HEK293 (cell line): Measurements from ENCODE around the gene CHST4.

Experiments used
- CTCF ChIA-PET: fragments of 350-600 bp; formaldehyde crosslinking; extraction: SDS; loops from one replicate; lab custom pipeline; 2021; ENCODE audit warnings: antibody characterized with exemption; lab: Yijun Ruan, JAX
- POLR2A ChIA-PET: fragments of 300-600 bp; formaldehyde crosslinking; extraction: SDS; loops from one replicate; lab custom pipeline; 2020; ENCODE audit warnings: antibody characterized with exemption, inconsistent platforms; lab: Yijun Ruan, JAX
- H3K27ac ChIP-seq: fragments of 200-500 bp; sonication (Bioruptor generic); 2 replicates; pipeline ENCODE4 v1.5.1; 2014; ENCODE audit warnings: low read depth, low read length, control low read depth, inconsistent platforms; ENCODE audit errors: extremely low read depth
- H3K36me3 ChIP-seq, 2 experiments: fragments of 200-500 bp in 1 of 2; sonication (Bioruptor generic) in 1 of 2; 1 replicate in 1 of 2; 2 replicates in 1 of 2; pipeline ENCODE4 v1.5.1; 2014 to 2017; ENCODE audit warnings: inconsistent platforms in 2 of 2, low read length in 2 of 2; ENCODE audit not compliant: control insufficient read depth in 2 of 2, insufficient read depth in 1 of 2
- H3K4me1 ChIP-seq: fragments of 200-500 bp; sonication (Bioruptor generic); 2 replicates; pipeline ENCODE4 v1.5.1; 2014; ENCODE audit warnings: mild to moderate bottlenecking, low read length, inconsistent platforms; ENCODE audit not compliant: control insufficient read depth, insufficient read depth
- H3K4me3 ChIP-seq: 2 replicates; pipeline ENCODE4 v1.5.1; 2011; ENCODE audit warnings: low read depth, mild to moderate bottlenecking, control low read depth, low read length, moderate library complexity
- H3K9me3 ChIP-seq: fragments of 200-500 bp; sonication (Bioruptor generic); 2 replicates; pipeline ENCODE4 v1.5.1; 2014; ENCODE audit warnings: low read depth, low read length, inconsistent platforms; ENCODE audit not compliant: control insufficient read depth, insufficient read depth
- GLI4 ChIP-seq: fragments of 450-650 bp; formaldehyde crosslinking; IDR thresholded peaks from 2 replicates; pipeline ENCODE4 v1.5.1; 2016; ENCODE audit warnings: missing biosample characterization, missing genetic modification characterization
- MEIS1 ChIP-seq: sonication (generic); formaldehyde crosslinking; IDR thresholded peaks from 2 replicates; pipeline ENCODE4 v1.8.1; 2022; ENCODE audit warnings: missing genetic modification reagents, mild to moderate bottlenecking, borderline replicate concordance
- MZF1 ChIP-seq: fragments of 450-650 bp; formaldehyde crosslinking; IDR thresholded peaks from 2 replicates; pipeline ENCODE4 v1.5.1; 2017; ENCODE audit warnings: missing biosample characterization, missing genetic modification characterization, borderline replicate concordance
- SCRT2 ChIP-seq: fragments of 450-650 bp; formaldehyde crosslinking; IDR thresholded peaks from 2 replicates; pipeline ENCODE4 v1.5.1; 2016; ENCODE audit warnings: missing biosample characterization, missing genetic modification characterization
- SP2 ChIP-seq: fragments of 450-650 bp; formaldehyde crosslinking; IDR thresholded peaks from 2 replicates; pipeline ENCODE4 v1.5.1; 2016; ENCODE audit warnings: missing biosample characterization, missing genetic modification characterization
- ZBTB11 ChIP-seq: fragments of 450-650 bp; formaldehyde crosslinking; conservative IDR thresholded peaks from 2 replicates; pipeline ENCODE4 v1.5.1; 2016; ENCODE audit warnings: low read depth, missing biosample characterization, missing genetic modification characterization
- ZBTB6 ChIP-seq: fragments of 450-650 bp; formaldehyde crosslinking; IDR thresholded peaks from 2 replicates; pipeline ENCODE4 v1.5.1; 2017; ENCODE audit warnings: missing biosample characterization, missing genetic modification characterization
- ZBTB8A ChIP-seq: fragments of 450-650 bp; formaldehyde crosslinking; IDR thresholded peaks from 2 replicates; pipeline ENCODE4 v1.5.1; 2016; ENCODE audit warnings: missing biosample characterization, missing genetic modification characterization
- ZNF148 ChIP-seq: fragments of 450-650 bp; formaldehyde crosslinking; IDR thresholded peaks from 2 replicates; pipeline ENCODE4 v1.5.0; 2017; ENCODE audit warnings: missing biosample characterization, missing genetic modification characterization, borderline replicate concordance
- ZNF280C ChIP-seq: fragments of 450-650 bp; formaldehyde crosslinking; IDR thresholded peaks from 2 replicates; pipeline ENCODE4 v1.5.1; 2016; ENCODE audit warnings: missing biosample characterization, missing genetic modification characterization
- ZNF37A ChIP-seq: fragments of 450-650 bp; IDR thresholded peaks from 2 replicates; pipeline ENCODE4 v1.5.1; 2018; ENCODE audit warnings: missing biosample characterization, missing genetic modification characterization
- ZNF548 ChIP-seq: fragments of 450-650 bp; formaldehyde crosslinking; IDR thresholded peaks from 2 replicates; pipeline ENCODE4 v1.5.1; 2016; ENCODE audit warnings: missing biosample characterization, missing genetic modification characterization
- ZNF654 ChIP-seq: fragments of 450-650 bp; formaldehyde crosslinking; IDR thresholded peaks from 2 replicates; pipeline ENCODE4 v1.5.1; 2016; ENCODE audit warnings: low read depth, missing biosample characterization, missing genetic modification characterization
- ZSCAN30 ChIP-seq: fragments of 450-650 bp; IDR thresholded peaks from 2 replicates; pipeline ENCODE4 v1.5.1; 2018; ENCODE audit warnings: missing biosample characterization, mild to moderate bottlenecking, missing genetic modification characterization, moderate library complexity
- TF ChIP-seq, protein P1 (sequence below): fragments of 450-650 bp; formaldehyde crosslinking; IDR thresholded peaks from 2 replicates; pipeline ENCODE4 v1.5.1; 2016; ENCODE audit warnings: missing biosample characterization, missing genetic modification characterization, low read depth
- TF ChIP-seq, protein P2 (sequence below): fragments of 450-650 bp; formaldehyde crosslinking; IDR thresholded peaks from 2 replicates; pipeline ENCODE4 v1.5.1; 2016; ENCODE audit warnings: missing biosample characterization, missing genetic modification characterization, low read depth

CHST4 gene

DNA sequence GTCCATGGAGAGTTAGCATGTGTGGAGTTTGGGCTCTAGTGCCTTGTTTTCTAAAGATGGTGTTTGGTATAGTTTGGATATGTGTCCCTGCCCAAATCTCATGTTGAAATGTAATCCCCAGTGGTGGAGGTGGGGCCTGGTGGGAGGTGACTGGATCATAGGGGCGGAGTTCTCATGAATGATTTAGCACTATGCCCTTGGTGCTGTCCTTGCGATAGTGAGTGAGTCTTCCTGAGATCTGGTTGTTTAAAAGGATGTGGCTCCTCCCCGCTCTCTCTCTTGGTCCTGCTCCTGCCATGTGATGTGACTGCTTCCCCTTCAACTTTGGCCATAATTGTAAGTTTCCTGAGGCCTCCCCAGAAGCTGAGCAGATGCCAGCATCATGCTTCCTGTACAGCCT lies 28.2 kb upstream of the CHST4 start (continued):
- TF ChIP-seq ZBTB6 (tag by site-specific recombination) (no peak), SCRT2 (tag by site-specific recombination) (no peak)
- TF ChIP-seq, protein P1, sequence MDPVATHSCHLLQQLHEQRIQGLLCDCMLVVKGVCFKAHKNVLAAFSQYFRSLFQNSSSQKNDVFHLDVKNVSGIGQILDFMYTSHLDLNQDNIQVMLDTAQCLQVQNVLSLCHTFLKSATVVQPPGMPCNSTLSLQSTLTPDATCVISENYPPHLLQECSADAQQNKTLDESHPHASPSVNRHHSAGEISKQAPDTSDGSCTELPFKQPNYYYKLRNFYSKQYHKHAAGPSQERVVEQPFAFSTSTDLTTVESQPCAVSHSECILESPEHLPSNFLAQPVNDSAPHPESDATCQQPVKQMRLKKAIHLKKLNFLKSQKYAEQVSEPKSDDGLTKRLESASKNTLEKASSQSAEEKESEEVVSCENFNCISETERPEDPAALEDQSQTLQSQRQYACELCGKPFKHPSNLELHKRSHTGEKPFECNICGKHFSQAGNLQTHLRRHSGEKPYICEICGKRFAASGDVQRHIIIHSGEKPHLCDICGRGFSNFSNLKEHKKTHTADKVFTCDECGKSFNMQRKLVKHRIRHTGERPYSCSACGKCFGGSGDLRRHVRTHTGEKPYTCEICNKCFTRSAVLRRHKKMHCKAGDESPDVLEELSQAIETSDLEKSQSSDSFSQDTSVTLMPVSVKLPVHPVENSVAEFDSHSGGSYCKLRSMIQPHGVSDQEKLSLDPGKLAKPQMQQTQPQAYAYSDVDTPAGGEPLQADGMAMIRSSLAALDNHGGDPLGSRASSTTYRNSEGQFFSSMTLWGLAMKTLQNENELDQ (tag by site-specific recombination): no peak

DNA sequence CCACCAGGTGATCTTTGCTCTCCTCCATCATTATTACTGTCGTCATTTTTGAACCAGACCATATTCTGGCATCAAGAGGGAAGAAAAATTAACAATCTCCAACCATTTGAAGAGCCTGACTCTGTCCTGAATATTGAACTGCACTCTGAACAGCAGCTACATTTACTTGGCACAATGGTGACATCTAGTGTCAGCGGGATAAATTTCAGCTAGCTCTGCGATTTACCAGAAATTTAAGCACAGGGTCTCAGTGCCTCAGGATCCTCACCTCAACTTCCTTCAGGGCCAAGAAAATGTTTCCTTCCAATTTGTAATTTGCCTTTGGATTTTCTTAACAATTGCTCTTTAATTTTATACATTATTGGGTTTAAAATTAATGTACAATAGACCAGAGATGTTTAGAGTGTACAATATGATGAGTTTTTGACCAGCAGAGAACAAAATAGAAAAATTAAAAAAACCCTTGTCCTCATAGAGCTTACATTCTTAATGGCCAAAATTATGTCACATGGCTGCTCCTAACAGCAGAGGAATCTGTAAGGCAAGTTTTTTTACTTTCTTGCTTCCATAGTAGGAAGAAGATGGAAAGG lies 26.4 kb upstream of the CHST4 start:
- no peaks in the 10 kb centered on the region for H3K4me1 ChIP-seq
- TF ChIP-seq ZSCAN30 (tag by site-specific recombination) (0 out of 2 replicates have a peak, but pooled peaks have one; percentile 35), SP2 (tag by site-specific recombination) (no peak), ZNF654 (tag by site-specific recombination) (peak; percentile 81)
- TF ChIP-seq, all 188 proteins: peak for 2
- Histone ChIP-seq H3K36me3 (no peaks in the 10 kb centered on the region), H3K27ac (no peak overlapping the region), H3K4me3 (no peak overlapping the region), H3K9me3 (no peaks in the 10 kb centered on the region)
- CTCF ChIA-PET: interaction anchor here (0.6 to 5.2 kb wide), 32 partner anchors 10 to 729 kb away, joined by 3 to 72 read pairs (median 4); partner anchors contain the start of gene CHST4
- POLR2A ChIA-PET: no interaction called here

DNA sequence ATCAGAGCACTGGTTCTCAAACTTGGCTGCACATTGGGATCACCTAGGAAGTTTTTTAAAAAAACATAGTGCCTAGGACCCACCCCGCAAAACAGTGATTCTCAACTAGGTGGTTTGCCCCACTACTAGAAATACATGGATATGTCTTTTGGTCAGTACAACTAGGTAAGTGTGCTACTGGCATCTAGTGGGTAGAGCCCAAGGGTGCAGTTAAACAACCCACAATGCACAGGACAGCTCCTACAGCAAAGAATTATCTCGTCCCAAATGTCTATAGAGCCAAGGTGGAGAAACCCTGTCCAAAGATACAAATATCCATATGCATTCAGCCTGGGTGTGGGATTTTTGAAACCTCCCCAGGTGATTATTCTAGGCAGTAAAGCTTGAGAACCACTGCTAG lies 25.3 kb upstream of the CHST4 start:
- H3K4me3 ChIP-seq: no peak overlapping the region
- CTCF ChIA-PET: interaction anchor here (0.6 to 4.8 kb wide), 11 partner anchors 12 to 189 kb away, joined by 3 to 35 read pairs (median 5); partner anchors contain the start of genes CHST4 and ZNF19
- no peak overlapping the region for H3K27ac ChIP-seq
- no peaks in the 10 kb centered on the region for H3K9me3 ChIP-seq
- H3K4me1 ChIP-seq: no peaks in the 10 kb centered on the region
- TF ChIP-seq MZF1 (no peak), ZNF148 (tag by site-specific recombination) (no peak), GLI4 (tag by site-specific recombination) (no peak), ZNF548 (tag by site-specific recombination) (no peak), ZNF37A (tag by site-specific recombination) (no peak), ZBTB11 (tag by site-specific recombination) (no peak), ZNF280C (tag by site-specific recombination) (no peak), ZBTB8A (tag by site-specific recombination) (no peak), MEIS1 (CRISPR knock-in tag) (no peak)
- TF ChIP-seq, protein P2, sequence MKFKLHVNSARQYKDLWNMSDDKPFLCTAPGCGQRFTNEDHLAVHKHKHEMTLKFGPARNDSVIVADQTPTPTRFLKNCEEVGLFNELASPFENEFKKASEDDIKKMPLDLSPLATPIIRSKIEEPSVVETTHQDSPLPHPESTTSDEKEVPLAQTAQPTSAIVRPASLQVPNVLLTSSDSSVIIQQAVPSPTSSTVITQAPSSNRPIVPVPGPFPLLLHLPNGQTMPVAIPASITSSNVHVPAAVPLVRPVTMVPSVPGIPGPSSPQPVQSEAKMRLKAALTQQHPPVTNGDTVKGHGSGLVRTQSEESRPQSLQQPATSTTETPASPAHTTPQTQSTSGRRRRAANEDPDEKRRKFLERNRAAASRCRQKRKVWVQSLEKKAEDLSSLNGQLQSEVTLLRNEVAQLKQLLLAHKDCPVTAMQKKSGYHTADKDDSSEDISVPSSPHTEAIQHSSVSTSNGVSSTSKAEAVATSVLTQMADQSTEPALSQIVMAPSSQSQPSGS (tag by site-specific recombination): no peak
- POLR2A ChIA-PET: no interaction called here
- no peaks in the 10 kb centered on the region for H3K36me3 ChIP-seq
